Measurements from ENCODE around the gene CCDC7. TPM values are rescaled to one million over a fixed set of nuclear protein-coding genes. Genes with fewer than 3 reads are reported as not detected.

Gene CCDC7
- total RNA-seq, 2 experiments from 2014 or later: 69.4 to 72.9 TPM

DNA sequence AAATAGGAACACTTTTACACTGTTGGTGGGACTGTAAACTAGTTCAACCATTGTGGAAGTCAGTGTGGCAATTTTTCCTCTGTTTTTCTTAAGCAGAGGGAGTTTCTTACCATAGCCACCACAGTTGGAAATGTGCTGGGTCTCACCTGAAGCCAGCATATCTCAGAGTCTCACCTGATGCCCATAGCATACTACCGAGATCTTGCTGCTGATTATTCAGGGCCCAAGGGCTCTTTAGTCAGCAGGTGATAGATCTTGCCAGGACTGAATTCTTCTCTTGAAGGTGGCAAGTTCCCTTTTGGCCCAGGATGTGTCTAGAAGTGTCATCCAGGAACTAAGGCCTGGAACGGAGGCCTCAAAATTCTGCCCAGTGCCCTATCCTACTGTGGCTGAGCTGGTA, 215.4 kb downstream of the CCDC7 start:
- DNase-seq (no peak), ATAC-seq (ENCODE audit: poor library complexity) (no peak)
- TF ChIP-seq, protein P1, sequence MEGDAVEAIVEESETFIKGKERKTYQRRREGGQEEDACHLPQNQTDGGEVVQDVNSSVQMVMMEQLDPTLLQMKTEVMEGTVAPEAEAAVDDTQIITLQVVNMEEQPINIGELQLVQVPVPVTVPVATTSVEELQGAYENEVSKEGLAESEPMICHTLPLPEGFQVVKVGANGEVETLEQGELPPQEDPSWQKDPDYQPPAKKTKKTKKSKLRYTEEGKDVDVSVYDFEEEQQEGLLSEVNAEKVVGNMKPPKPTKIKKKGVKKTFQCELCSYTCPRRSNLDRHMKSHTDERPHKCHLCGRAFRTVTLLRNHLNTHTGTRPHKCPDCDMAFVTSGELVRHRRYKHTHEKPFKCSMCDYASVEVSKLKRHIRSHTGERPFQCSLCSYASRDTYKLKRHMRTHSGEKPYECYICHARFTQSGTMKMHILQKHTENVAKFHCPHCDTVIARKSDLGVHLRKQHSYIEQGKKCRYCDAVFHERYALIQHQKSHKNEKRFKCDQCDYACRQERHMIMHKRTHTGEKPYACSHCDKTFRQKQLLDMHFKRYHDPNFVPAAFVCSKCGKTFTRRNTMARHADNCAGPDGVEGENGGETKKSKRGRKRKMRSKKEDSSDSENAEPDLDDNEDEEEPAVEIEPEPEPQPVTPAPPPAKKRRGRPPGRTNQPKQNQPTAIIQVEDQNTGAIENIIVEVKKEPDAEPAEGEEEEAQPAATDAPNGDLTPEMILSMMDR (IDR thresholded peaks at IDR 0.05): no peak
- Histone ChIP-seq H3K9me3 (ENCODE audit: control insufficient read depth in 1 of 2, insufficient read depth in 1 of 2, low read length in 2 of 2) (peaks cover 6 to 8% of the 10 kb centered on the region in 2 experiments), H3K36me3 (ENCODE audit: insufficient read depth, low read length) (peaks cover 2% of the 10 kb centered on the region), H3K4me1 (ENCODE audit: insufficient read depth, low read length) (no peaks in the 10 kb centered on the region), H3K27me3 (ENCODE audit: control insufficient read depth in 1 of 2, insufficient read depth in 2 of 2, low read length in 2 of 2) (no peaks in the 10 kb centered on the region), H3K4me3 (ENCODE audit: low read length) (no peak overlapping the region), H3K27ac (ENCODE audit: low read depth in 1 of 2, low read length in 2 of 2) (no peak overlapping the region)
- Mint-ChIP-seq H3K27me3 (no peaks in the 10 kb centered on the region), H3K36me3 (ENCODE audit: low read depth) (peaks cover 68% of the 10 kb centered on the region), H3K9me3 (peaks cover 15% of the 10 kb centered on the region), H3K4me3 (no peak overlapping the region), H3K4me1 (ENCODE audit: low read depth) (no peaks in the 10 kb centered on the region), H3K27ac (no peak overlapping the region)
- CTCF ChIA-PET: no interaction called here
- POLR2A ChIA-PET: no interaction called here
- intact Hi-C loops (cut with DNase I, micrococcal nuclease): no loop called here

DNA sequence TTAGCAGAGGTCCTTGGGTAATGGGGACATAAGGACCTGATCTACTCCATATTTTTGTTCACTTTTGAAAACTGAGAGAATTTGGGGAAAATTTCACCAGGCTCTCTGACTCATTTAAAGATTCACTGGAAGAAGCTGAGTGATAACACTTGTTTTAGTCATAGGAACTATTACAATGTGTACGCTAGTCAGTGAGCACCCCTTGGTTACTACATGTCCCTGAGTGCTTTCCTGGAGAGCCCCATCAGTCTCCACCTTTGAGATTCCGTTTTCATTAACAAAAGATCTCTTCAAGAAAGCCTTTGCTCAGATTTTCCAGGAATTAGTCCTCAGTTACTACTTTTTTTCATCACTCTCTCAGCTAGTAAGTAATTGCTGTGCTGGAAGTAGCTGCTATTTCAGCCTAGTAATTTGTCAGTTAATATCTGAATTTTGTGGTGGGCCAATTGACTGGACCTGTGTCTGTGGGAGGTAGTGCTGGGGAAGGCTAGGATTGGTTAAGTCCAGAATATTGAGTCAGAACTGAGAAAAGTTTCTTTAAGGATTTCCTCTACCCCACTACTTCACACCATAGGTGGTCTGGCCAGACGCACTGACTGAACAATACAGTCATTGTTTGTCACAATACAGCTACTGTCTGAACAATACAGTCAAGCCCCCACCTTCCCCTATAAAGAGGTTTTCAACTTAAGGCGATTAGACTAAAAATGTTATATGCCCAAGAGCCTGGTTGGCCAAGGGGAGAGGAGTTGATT, 235.0 kb downstream of the CCDC7 start:
- no peak overlapping the region for H3K27ac Mint-ChIP-seq
- Histone ChIP-seq H3K36me3 (ENCODE audit: insufficient read depth, low read length) (no peaks in the 10 kb centered on the region), H3K4me3 (ENCODE audit: low read length) (no peak overlapping the region), H3K27me3 (ENCODE audit: control insufficient read depth in 1 of 2, insufficient read depth in 2 of 2, low read length in 2 of 2) (no peaks in the 10 kb centered on the region), H3K9me3 (ENCODE audit: control insufficient read depth in 1 of 2, insufficient read depth in 1 of 2, low read length in 2 of 2) (peaks cover 10 to 14% of the 10 kb centered on the region in 2 experiments), H3K4me1 (ENCODE audit: insufficient read depth, low read length) (no peaks in the 10 kb centered on the region), H3K27ac (ENCODE audit: low read depth in 1 of 2, low read length in 2 of 2) (no peak overlapping the region)
- no peaks in the 10 kb centered on the region for H3K4me1 Mint-ChIP-seq (ENCODE audit: low read depth)
- H3K27me3 Mint-ChIP-seq: no peaks in the 10 kb centered on the region
- no peak overlapping the region for H3K4me3 Mint-ChIP-seq
- POLR2A ChIA-PET: no interaction called here
- CTCF ChIA-PET: no interaction called here
- TF ChIP-seq, protein P1 (IDR thresholded peaks at IDR 0.05): no peak
- intact Hi-C loops (cut with DNase I, micrococcal nuclease): no loop called here
- peaks cover 72% of the 10 kb centered on the region for H3K36me3 Mint-ChIP-seq (ENCODE audit: low read depth)
- peaks cover 20% of the 10 kb centered on the region for H3K9me3 Mint-ChIP-seq
- ATAC-seq (ENCODE audit: poor library complexity) (no peak), DNase-seq (no peak)

DNA sequence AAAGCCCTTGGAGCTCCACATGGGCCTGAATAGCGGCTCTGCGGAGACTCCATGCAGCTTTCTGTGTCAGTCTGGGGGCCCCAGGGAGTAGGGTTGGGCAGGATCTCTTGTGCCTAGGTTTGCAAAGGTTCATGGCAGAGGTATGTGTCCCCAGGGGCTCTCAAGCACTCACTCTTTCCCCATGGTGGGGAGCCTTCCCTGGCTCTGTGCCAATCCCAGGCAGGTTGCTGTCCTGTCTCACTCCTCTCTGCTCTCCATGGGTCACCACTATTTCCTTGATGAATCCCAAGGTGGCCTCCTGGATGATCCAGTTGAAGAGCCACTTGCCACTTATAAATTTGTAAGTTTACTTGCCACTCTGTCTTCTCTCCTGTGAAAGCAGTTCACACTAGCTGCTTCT, 238.4 kb downstream of the CCDC7 start:
- ATAC-seq (ENCODE audit: poor library complexity): no peak
- TF ChIP-seq, protein P1 (IDR thresholded peaks at IDR 0.05): no peak
- Histone ChIP-seq H3K9me3 (ENCODE audit: control insufficient read depth in 1 of 2, insufficient read depth in 1 of 2, low read length in 2 of 2) (peaks cover 0 to 5% of the 10 kb centered on the region in 2 experiments), H3K27ac (ENCODE audit: low read depth in 1 of 2, low read length in 2 of 2) (no peak overlapping the region), H3K27me3 (ENCODE audit: control insufficient read depth in 1 of 2, insufficient read depth in 2 of 2, low read length in 2 of 2) (no peaks in the 10 kb centered on the region), H3K36me3 (ENCODE audit: insufficient read depth, low read length) (no peaks in the 10 kb centered on the region), H3K4me1 (ENCODE audit: insufficient read depth, low read length) (no peaks in the 10 kb centered on the region), H3K4me3 (ENCODE audit: low read length) (no peak overlapping the region)
- Mint-ChIP-seq H3K4me1 (ENCODE audit: low read depth) (no peaks in the 10 kb centered on the region), H3K27me3 (no peaks in the 10 kb centered on the region), H3K4me3 (no peak overlapping the region), H3K27ac (no peak overlapping the region), H3K9me3 (peaks cover 11% of the 10 kb centered on the region), H3K36me3 (ENCODE audit: low read depth) (peaks cover 75% of the 10 kb centered on the region)
- ChIA-PET CTCF (no interaction called here), POLR2A (no interaction called here)
- DNase-seq: no peak
- intact Hi-C loops (cut with DNase I, micrococcal nuclease): no loop called here
